K562 (cell line): ENCODE measurements around the gene AKR1A1. TPM values are rescaled to one million over a fixed set of nuclear protein-coding genes. Genes with fewer than 3 reads are reported as not detected.

Experiments
- ARID3B ChIP-seq: fragments of 250-450 bp; sonication (Bioruptor Pico); IDR thresholded peaks from 2 replicates; pipeline ENCODE4 v1.4.0; 2020; ENCODE audit warnings: borderline replicate concordance
- ATF1 ChIP-seq, 2 experiments: fragments of 450-650 bp in 1 of 2; IDR thresholded peaks; 2 replicates each; pipeline ENCODE4 v1.6.1; 2016; ENCODE audit warnings: missing compliant biosample characterization in 1 of 2, missing genetic modification characterization in 1 of 2
- HINFP ChIP-seq: fragments of 450-650 bp; conservative IDR thresholded peaks from 2 replicates; pipeline ENCODE4 v1.6.1; 2016; ENCODE audit warnings: missing genetic modification characterization, low read depth, mild to moderate bottlenecking, control low read depth, missing compliant biosample characterization
- LARP7 ChIP-seq: fragments of 450-650 bp; IDR thresholded peaks from 2 replicates; pipeline ENCODE4 v1.6.1; 2016
- PHB2 ChIP-seq: fragments of 450-650 bp; IDR thresholded peaks from 2 replicates; pipeline ENCODE4 v1.6.1; 2017; ENCODE audit warnings: low read depth
- REST ChIP-seq, 2 experiments: fragments of 450-650 bp; formaldehyde crosslinking in 1 of 2; IDR thresholded peaks; 2 replicates each; pipeline versions ENCODE4 v1.4.0 to v1.6.1; 2014 to 2020; ENCODE audit warnings: mild to moderate bottlenecking in 2 of 2, borderline replicate concordance in 1 of 2, low read depth in 1 of 2
- SMAD4 ChIP-seq: fragments of 250-450 bp; sonication (Bioruptor Pico); conservative IDR thresholded peaks from 2 replicates; pipeline ENCODE4 v1.8.0; 2021; ENCODE audit warnings: inconsistent platforms, mild to moderate bottlenecking, moderate library complexity
- SPI1 ChIP-seq: IDR thresholded peaks from 2 replicates; pipeline ENCODE4 v1.6.1; 2011; ENCODE audit warnings: low read depth, low read length, control low read depth, borderline replicate concordance
- STAT6 ChIP-seq: sonication (generic); formaldehyde crosslinking; IDR thresholded peaks from 2 replicates; pipeline ENCODE4 v1.8.1; 2023; ENCODE audit warnings: mild to moderate bottlenecking, missing genetic modification reagents
- ZBED1 ChIP-seq: IDR thresholded peaks from 2 replicates; pipeline ENCODE4 v1.6.1; 2014
- ZNF696 ChIP-seq: fragments of 250-450 bp; sonication (Bioruptor Pico); conservative IDR thresholded peaks from 2 replicates; pipeline ENCODE4 v1.4.0; 2020; ENCODE audit warnings: mild to moderate bottlenecking, moderate library complexity
- ZNF699 ChIP-seq: fragments of 250-450 bp; sonication (Bioruptor Pico); IDR thresholded peaks from 2 replicates; pipeline ENCODE4 v1.8.0; 2021; ENCODE audit warnings: mild to moderate bottlenecking, moderate library complexity; ENCODE audit not compliant: insufficient replicate concordance
- ZNF77 ChIP-seq: fragments of 250-450 bp; sonication (Bioruptor Pico); IDR thresholded peaks from 2 replicates; pipeline ENCODE4 v1.5.0; 2020
- polyA plus RNA-seq, 8 experiments: library from polyadenylated mRNA; depleted of rRNA in 4 of 8; stranded (reverse) in 5 of 8; unstranded in 3 of 8; fragments of >200 nt; fragmentation: Nextera tagmentation in 2 of 8; fragmentation: Illumina TruSeq in 1 of 8; extraction: Ambion mirVana in 2 of 8; extraction: Trizol in 1 of 8; gene quantifications; 2 replicates each; pipeline versions ENCODE4 v1.2.1 to v1.2.3, GENCODE V29; 2011 to 2014; ENCODE audit warnings: inconsistent platforms in 1 of 8, missing spikeins in 1 of 8
- total RNA-seq, 7 experiments: library from RNA; depleted of rRNA in 6 of 7; stranded (reverse); fragments of >200 nt in 6 of 7; fragmentation: Illumina TruSeq in 2 of 7; extraction: Trizol in 2 of 7; gene quantifications; 2 replicates each; pipeline versions ENCODE4 v1.2.1 to v1.2.3, GENCODE V29; 2011 to 2021; ENCODE audit warnings: low replicate concordance in 1 of 7

Gene AKR1A1
- total and polyA plus RNA-seq, 9 of the 15 experiments (the other 6 are each of a cell fraction or from before 2014, with no cell fraction given), result 68.6 to 211 (median 132) TPM

GRCh38 chr1:45551684-45552083 is 1.1 kb downstream of the AKR1A1 start (continued):
- TF ChIP-seq ATF1 (CRISPR knock-in tag; IDR thresholded peaks at IDR 0.05) (no peak), ATF1 (tag; IDR thresholded peaks at IDR 0.05) (no peak), STAT6 (CRISPR knock-in tag) (no peak), LARP7 (no peak), HINFP (tag) (no peak), ZNF699 (no peak), ARID3B (no peak), ZNF696 (CRISPR knock-in tag) (0 out of 2 replicates have a peak, but pooled peaks have one; percentile 3), SMAD4 (CRISPR knock-in tag) (no peak), ZNF77 (CRISPR knock-in tag) (no peak), ZBED1 (no peak), SPI1 (peak; percentile 76; the same call in 1 of the 2 replicates), PHB2 (no peak), REST (IDR thresholded peaks at IDR 0.05; ENCODE audit: borderline replicate concordance) (no peak), REST (CRISPR knock-in tag; IDR thresholded peaks at IDR 0.05; ENCODE audit: low read depth) (no peak)
